ENCODE data around the gene HTR4. TPM values are rescaled to one million over a fixed set of nuclear protein-coding genes. Genes with fewer than 3 reads are reported as not detected.
"Not testable (repeated sequence)": the region's sequence is repeated elsewhere in the genome, so short reads cannot be mapped to it uniquely, and the experiment has no call there.

Gene HTR4
- total RNA-seq, 6 donors from 2014 or later, result 0.09 TPM; not detected in 5

DNA sequence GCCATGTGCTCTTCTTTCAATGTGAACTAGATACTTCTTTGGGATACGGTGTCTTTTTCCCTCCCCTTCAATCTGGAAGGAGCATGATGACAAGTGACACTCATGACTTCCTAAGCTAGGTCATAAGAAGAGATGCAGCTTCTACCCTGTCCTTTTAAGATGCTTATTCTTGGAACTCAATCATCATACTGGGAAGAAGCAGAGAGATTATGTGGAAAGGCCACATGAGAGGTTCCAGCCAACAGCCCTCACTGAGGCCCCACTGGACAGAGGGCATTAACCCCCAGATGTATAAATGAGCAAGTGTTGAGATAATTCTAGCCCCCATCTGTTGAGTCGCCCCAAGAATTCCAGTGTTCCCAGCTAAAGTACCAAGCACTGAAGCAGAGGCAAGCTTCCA is 29.3 kb upstream of the HTR4 start:
- Histone ChIP-seq H3K4me1 (no peaks in the 10 kb centered on the region), H3K9me3 (peaks cover 0 to 3% (median 0%) of the 10 kb centered on the region in 4 donors), H3K4me3 (no peak overlapping the region), H3K27me3 (no peaks in the 10 kb centered on the region), H3K36me3 (no peaks in the 10 kb centered on the region), H3K27ac (no peak overlapping the region)
- DNase-seq, result no peak
- 95 to 100% methylated on average over 2 of the region's 2 CpGs for WGBS, 2 donors
- ATAC-seq (ENCODE audit: low FRiP score in 2 of 2), result no peak
- TF ChIP-seq POLR2A (IDR thresholded peaks at IDR 0.05) (no peak), EP300 (IDR thresholded peaks at IDR 0.05) (no peak), POLR2AphosphoS5 (IDR thresholded peaks at IDR 0.05) (no peak)
- TF ChIP-seq, protein P1, sequence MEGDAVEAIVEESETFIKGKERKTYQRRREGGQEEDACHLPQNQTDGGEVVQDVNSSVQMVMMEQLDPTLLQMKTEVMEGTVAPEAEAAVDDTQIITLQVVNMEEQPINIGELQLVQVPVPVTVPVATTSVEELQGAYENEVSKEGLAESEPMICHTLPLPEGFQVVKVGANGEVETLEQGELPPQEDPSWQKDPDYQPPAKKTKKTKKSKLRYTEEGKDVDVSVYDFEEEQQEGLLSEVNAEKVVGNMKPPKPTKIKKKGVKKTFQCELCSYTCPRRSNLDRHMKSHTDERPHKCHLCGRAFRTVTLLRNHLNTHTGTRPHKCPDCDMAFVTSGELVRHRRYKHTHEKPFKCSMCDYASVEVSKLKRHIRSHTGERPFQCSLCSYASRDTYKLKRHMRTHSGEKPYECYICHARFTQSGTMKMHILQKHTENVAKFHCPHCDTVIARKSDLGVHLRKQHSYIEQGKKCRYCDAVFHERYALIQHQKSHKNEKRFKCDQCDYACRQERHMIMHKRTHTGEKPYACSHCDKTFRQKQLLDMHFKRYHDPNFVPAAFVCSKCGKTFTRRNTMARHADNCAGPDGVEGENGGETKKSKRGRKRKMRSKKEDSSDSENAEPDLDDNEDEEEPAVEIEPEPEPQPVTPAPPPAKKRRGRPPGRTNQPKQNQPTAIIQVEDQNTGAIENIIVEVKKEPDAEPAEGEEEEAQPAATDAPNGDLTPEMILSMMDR (IDR thresholded peaks at IDR 0.05), result no peak

DNA sequence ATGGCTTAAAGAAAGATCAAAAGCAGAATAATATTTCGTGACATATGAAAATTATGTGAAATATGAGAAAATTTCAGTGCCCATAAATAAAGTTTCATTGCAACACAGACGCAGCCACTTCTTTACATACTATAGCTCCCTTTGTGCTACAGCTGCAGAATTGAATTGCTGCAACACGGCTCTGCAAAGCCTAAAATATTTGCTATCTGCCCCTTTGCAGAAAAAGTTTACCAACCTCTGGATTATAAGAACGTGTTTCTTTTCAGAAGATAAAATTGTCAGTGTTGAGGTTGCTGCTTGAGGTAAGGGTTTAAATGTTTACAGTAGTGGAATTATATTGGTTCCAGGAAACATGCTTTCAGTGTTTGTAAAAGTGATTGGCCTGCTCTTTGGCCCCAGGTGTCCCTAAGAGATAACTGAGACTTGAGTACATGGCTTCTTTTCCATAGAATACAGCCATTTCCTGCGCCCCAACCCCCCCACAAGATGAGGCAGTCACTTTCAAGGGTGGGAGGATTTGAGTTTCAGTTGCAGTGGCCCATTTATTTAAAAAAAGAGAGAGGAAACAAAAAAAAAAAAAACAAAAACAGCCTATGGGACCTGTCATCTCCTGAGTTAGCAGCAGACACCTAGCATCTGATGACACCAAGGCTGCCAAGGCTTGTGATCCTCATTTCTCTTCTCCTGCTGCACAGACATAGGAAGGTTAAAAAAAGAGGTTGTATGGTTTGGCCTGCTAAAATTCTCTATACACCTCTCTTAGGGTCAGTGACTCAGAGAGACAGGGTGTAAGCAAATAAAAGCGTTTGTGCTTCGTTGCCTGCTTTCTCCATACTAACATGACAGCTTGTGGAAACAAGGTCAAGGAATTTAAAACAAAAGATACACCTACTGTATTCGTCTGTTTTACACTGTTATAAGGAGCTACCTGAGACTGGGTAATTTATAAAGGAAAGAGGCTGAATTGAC is 28.0 kb upstream of the HTR4 start:
- WGBS, 2 donors, result 57 to 59% methylated on average over 8 of the region's 8 CpGs
- ATAC-seq (ENCODE audit: low FRiP score in 2 of 2) (no peak), DNase-seq (no peak)
- TF ChIP-seq POLR2AphosphoS5 (IDR thresholded peaks at IDR 0.05), result no peak
- no peak for TF ChIP-seq POLR2A (IDR thresholded peaks at IDR 0.05)
- no peak for TF ChIP-seq EP300 (IDR thresholded peaks at IDR 0.05)
- TF ChIP-seq, protein P1 (IDR thresholded peaks at IDR 0.05), result no peak
- H3K27ac ChIP-seq, result no peak overlapping the region
- no peaks in the 10 kb centered on the region for H3K36me3 ChIP-seq
- no peak overlapping the region for H3K4me3 ChIP-seq
- no peaks in the 10 kb centered on the region for H3K9me3 ChIP-seq
- no peaks in the 10 kb centered on the region for H3K27me3 ChIP-seq
- no peaks in the 10 kb centered on the region for H3K4me1 ChIP-seq

DNA sequence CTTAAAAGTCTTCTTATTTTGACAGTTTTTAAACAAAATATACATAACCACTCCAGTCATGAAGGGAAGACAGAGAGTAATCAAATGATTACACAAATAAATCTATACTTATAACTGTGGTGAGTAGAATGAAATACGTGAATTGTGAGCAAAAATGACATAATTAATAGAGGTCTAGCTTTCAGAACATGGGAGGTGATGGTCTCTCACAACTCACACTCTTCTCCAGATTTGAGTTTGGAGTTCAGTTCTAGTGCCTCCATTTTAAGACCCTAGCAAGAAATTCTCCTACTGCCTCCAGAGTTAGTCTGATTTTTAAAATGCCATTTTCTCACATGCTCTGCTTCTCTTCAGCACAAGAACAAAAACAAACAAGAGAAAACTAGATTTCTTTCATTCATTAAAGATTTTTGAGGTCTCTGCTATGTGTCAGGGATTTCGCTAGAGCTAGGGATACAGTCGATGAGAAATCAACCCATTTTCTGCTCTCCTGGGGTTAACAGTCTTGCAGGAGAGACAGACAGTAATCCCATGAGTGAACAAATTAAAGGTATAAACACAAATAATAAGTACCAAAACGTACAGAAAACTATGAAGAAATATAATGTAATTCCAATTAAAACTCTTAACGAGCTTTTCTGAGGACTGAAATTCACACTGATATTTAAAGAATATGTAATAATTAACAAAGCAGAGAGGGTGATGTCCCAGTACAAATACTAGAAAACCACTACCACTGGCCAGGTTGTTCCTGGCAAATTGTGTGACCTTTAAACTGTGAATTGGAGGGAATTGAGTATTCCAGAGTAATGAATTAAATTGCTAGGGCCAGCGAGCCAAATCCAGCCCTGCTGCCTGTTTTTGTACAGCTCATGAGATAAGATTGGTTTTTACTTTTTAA is 27.1 kb upstream of the HTR4 start:
- TF ChIP-seq, protein P1 (IDR thresholded peaks at IDR 0.05), result no peak
- TF ChIP-seq POLR2A (IDR thresholded peaks at IDR 0.05) (no peak), POLR2AphosphoS5 (IDR thresholded peaks at IDR 0.05) (no peak), EP300 (IDR thresholded peaks at IDR 0.05) (no peak)
- ATAC-seq (ENCODE audit: low FRiP score in 2 of 2), result no peak
- WGBS, 2 donors, result 68% methylated on average over 6 of the region's 6 CpGs

DNA sequence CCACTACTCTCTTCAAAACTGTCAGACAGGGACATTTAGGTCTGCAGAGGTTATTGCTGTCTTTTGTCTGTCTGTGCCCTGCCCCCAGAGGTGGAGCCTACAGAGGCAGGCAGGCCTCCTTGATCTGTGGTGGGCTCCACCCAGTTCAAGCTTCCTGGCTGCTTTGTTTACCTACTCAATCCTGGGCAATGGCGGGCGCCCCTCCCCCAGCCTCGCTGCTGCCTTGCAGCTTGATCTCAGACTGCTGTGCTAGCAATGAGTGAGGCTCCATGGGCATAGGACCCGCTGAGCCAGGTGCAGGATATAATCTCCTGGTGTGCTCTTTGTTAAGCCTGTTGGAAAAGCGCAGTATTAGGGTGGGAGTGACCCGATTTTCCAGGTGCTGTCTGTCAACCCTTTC is 19.4 kb upstream of the HTR4 start:
- not testable (repeated sequence) for H3K27me3 ChIP-seq; H3K4me1 ChIP-seq; H3K9me3 ChIP-seq; H3K27ac ChIP-seq; ATAC-seq (ENCODE audit: low FRiP score in 2 of 2); H3K4me3 ChIP-seq; H3K36me3 ChIP-seq
- DNase-seq, result peak in 1 of 2 donors; percentile 25
- 83 to 97% methylated on average over 3 to 6 of the region's 6 CpGs for WGBS, 2 donors

More for the DNA sequence above, 27.1 kb upstream of the HTR4 start:
- Histone ChIP-seq H3K4me3 (no peak overlapping the region), H3K36me3 (no peaks in the 10 kb centered on the region), H3K27ac (no peak overlapping the region), H3K9me3 (no peaks in the 10 kb centered on the region), H3K4me1 (no peaks in the 10 kb centered on the region), H3K27me3 (no peaks in the 10 kb centered on the region)
- DNase-seq, result no peak

DNA sequence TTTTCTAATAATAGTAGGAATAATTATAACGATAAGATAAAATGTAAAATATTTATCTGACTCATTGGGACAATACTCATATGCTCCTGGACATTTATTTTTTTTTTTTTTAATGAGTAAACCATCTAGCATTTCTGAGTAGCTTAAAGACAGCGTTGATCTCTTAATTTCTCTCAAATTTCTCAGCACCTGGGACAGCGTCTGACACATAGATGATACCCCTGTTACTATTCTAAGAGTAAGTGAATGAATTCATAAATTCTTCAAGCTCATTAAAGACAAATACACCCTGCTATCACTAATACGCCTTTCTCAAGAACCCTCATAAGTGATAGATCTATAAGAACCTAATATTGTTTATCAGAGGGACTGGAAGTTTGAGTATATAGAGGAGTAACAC is 12.0 kb upstream of the HTR4 start:
- no peak overlapping the region for H3K27ac ChIP-seq
- H3K4me3 ChIP-seq, result no peak overlapping the region
- no peaks in the 10 kb centered on the region for H3K9me3 ChIP-seq
- no peaks in the 10 kb centered on the region for H3K4me1 ChIP-seq
- DNase-seq (no peak), ATAC-seq (ENCODE audit: low FRiP score in 2 of 2) (no peak)
- TF ChIP-seq, protein P1 (IDR thresholded peaks at IDR 0.05), result no peak
- no peak for TF ChIP-seq POLR2A (IDR thresholded peaks at IDR 0.05)
- TF ChIP-seq POLR2AphosphoS5 (IDR thresholded peaks at IDR 0.05), result no peak
- TF ChIP-seq EP300 (IDR thresholded peaks at IDR 0.05), result no peak
- H3K36me3 ChIP-seq, result no peaks in the 10 kb centered on the region
- WGBS, 2 donors, result 57 to 67% methylated on average over 4 of the region's 4 CpGs
- no peaks in the 10 kb centered on the region for H3K27me3 ChIP-seq
